Liver (tissue), 3 donors: ENCODE measurements around the gene SUCO.

Experiments used
- EGR1 ChIP-seq, 2 donors: IDR thresholded peaks; 2 replicates each; pipeline ENCODE4 v1.6.1; 2016 to 2018; ENCODE audit warnings: antibody characterized with exemption in 2 of 2, low read depth in 2 of 2
- FOXA1 ChIP-seq: IDR thresholded peaks from 2 replicates; pipeline ENCODE4 v1.6.1; 2016; ENCODE audit warnings: antibody characterized with exemption
- FOXA2 ChIP-seq: IDR thresholded peaks from 2 replicates; pipeline ENCODE4 v1.6.1; 2016; ENCODE audit warnings: antibody characterized with exemption
- JUND ChIP-seq, 2 donors: IDR thresholded peaks; 2 replicates each; pipeline ENCODE4 v1.6.1; 2016; ENCODE audit warnings: antibody characterized with exemption in 2 of 2
- RAD21 ChIP-seq, 2 donors: IDR thresholded peaks; 2 replicates each; pipeline ENCODE4 v1.6.1; 2016; ENCODE audit warnings: antibody characterized with exemption in 2 of 2, mild to moderate bottlenecking in 2 of 2
- TAF1 ChIP-seq: conservative IDR thresholded peaks from 2 replicates; pipeline ENCODE4 v1.6.1; 2016; ENCODE audit warnings: antibody characterized with exemption, mild to moderate bottlenecking
- YY1 ChIP-seq: IDR thresholded peaks from 2 replicates; pipeline ENCODE4 v1.6.1; 2016; ENCODE audit warnings: antibody characterized with exemption, mild to moderate bottlenecking
- TF ChIP-seq, protein P1 (sequence below): fragments of 150-350 bp; IDR thresholded peaks from 2 replicates; pipeline ENCODE4 v1.5.1; 2017; ENCODE audit warnings: improper control_type of control experiment, low read depth, low read length; ENCODE audit not compliant: missing input control
- TF ChIP-seq, protein P2 (sequence below): IDR thresholded peaks from 2 replicates; pipeline ENCODE4 v1.6.1; 2016; ENCODE audit warnings: antibody characterized with exemption
- TF ChIP-seq, protein P3 (sequence below): IDR thresholded peaks from 2 replicates; pipeline ENCODE4 v1.6.1; 2016; ENCODE audit warnings: antibody characterized with exemption, mild to moderate bottlenecking
- TF ChIP-seq, protein P4 (sequence below): IDR thresholded peaks from 2 replicates; pipeline ENCODE4 v1.6.1; 2016; ENCODE audit warnings: antibody characterized with exemption
- donor health status: healthy.
- donor health status: healthy.

DNA sequence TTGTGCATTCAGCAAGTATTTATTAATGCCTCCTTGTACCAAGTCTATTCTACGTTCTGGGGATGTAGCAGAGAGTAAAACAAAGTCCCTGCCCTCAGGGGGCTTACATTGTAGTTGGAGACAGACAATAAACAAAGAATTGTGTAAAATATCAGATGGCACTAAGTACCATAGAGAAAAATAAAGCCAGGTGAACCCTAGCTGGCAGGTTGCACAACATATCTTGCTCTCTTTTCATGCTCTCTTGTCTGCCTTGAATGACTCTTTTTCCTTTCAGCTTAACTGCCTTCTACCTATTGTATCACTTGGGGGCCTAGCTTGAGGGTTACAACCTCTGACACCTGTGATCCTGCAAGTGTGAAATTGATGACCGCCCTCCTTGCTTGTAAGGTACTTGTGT is 105.3 kb downstream of the SUCO start:
- TF ChIP-seq, protein P1, sequence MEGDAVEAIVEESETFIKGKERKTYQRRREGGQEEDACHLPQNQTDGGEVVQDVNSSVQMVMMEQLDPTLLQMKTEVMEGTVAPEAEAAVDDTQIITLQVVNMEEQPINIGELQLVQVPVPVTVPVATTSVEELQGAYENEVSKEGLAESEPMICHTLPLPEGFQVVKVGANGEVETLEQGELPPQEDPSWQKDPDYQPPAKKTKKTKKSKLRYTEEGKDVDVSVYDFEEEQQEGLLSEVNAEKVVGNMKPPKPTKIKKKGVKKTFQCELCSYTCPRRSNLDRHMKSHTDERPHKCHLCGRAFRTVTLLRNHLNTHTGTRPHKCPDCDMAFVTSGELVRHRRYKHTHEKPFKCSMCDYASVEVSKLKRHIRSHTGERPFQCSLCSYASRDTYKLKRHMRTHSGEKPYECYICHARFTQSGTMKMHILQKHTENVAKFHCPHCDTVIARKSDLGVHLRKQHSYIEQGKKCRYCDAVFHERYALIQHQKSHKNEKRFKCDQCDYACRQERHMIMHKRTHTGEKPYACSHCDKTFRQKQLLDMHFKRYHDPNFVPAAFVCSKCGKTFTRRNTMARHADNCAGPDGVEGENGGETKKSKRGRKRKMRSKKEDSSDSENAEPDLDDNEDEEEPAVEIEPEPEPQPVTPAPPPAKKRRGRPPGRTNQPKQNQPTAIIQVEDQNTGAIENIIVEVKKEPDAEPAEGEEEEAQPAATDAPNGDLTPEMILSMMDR = no peak
- TF ChIP-seq RAD21 (IDR thresholded peaks at IDR 0.05) (no peak), EGR1 (IDR thresholded peaks at IDR 0.05; ENCODE audit: low read depth in 2 of 2) (no peak), YY1 (no peak), TAF1 (no peak), FOXA2 (no peak), FOXA1 (no peak), JUND (IDR thresholded peaks at IDR 0.05) (no peak)
- TF ChIP-seq, protein P2, sequence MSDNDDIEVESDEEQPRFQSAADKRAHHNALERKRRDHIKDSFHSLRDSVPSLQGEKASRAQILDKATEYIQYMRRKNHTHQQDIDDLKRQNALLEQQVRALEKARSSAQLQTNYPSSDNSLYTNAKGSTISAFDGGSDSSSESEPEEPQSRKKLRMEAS = no peak
- TF ChIP-seq, protein P3, sequence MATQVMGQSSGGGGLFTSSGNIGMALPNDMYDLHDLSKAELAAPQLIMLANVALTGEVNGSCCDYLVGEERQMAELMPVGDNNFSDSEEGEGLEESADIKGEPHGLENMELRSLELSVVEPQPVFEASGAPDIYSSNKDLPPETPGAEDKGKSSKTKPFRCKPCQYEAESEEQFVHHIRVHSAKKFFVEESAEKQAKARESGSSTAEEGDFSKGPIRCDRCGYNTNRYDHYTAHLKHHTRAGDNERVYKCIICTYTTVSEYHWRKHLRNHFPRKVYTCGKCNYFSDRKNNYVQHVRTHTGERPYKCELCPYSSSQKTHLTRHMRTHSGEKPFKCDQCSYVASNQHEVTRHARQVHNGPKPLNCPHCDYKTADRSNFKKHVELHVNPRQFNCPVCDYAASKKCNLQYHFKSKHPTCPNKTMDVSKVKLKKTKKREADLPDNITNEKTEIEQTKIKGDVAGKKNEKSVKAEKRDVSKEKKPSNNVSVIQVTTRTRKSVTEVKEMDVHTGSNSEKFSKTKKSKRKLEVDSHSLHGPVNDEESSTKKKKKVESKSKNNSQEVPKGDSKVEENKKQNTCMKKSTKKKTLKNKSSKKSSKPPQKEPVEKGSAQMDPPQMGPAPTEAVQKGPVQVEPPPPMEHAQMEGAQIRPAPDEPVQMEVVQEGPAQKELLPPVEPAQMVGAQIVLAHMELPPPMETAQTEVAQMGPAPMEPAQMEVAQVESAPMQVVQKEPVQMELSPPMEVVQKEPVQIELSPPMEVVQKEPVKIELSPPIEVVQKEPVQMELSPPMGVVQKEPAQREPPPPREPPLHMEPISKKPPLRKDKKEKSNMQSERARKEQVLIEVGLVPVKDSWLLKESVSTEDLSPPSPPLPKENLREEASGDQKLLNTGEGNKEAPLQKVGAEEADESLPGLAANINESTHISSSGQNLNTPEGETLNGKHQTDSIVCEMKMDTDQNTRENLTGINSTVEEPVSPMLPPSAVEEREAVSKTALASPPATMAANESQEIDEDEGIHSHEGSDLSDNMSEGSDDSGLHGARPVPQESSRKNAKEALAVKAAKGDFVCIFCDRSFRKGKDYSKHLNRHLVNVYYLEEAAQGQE = no peak
- TF ChIP-seq, protein P4, sequence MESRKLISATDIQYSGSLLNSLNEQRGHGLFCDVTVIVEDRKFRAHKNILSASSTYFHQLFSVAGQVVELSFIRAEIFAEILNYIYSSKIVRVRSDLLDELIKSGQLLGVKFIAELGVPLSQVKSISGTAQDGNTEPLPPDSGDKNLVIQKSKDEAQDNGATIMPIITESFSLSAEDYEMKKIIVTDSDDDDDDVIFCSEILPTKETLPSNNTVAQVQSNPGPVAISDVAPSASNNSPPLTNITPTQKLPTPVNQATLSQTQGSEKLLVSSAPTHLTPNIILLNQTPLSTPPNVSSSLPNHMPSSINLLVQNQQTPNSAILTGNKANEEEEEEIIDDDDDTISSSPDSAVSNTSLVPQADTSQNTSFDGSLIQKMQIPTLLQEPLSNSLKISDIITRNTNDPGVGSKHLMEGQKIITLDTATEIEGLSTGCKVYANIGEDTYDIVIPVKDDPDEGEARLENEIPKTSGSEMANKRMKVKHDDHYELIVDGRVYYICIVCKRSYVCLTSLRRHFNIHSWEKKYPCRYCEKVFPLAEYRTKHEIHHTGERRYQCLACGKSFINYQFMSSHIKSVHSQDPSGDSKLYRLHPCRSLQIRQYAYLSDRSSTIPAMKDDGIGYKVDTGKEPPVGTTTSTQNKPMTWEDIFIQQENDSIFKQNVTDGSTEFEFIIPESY = no peak
